Measurements from ENCODE around the gene ADGRA3. TPM values are rescaled to one million over a fixed set of nuclear protein-coding genes. Genes with fewer than 3 reads are reported as not detected.

Gene ADGRA3
- total RNA-seq, 2 experiments from 2014 or later = not detected

DNA sequence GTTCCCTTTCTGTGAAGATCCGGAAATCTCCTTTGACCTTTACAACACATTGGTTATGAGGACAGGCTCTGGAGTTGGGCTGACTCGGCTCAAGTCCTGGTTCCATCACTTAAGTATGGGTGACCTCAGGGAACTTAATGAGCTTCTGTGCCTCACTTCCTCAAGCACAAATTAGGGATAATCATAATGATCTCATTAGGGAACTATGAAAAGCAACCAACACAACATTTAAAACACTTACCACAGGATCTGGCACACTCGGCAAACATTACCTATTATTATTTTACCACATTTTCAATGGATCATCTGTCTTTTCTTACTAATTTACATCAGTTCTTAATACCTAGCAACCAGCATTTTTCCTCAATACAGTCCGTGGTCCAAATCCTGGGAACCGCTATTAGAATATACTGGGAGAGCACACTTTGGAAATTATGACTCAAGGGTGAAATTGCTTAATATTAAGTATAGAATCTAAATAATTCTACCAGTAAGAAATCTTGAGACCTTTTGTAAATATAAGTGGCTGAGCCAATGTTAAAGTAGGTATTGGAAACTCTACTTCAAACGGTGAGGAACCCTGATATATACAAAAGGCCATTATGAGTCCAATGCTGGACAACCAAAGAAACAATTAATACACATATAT is 19.6 kb downstream of the ADGRA3 start:
- H2AFZ ChIP-seq (ENCODE audit: low read length) = no peak overlapping the region
- no peaks in the 10 kb centered on the region for H3K9me3 ChIP-seq (ENCODE audit: low read length)
- H4K20me1 ChIP-seq (ENCODE audit: insufficient read depth, low read length) = no peaks in the 10 kb centered on the region
- TF ChIP-seq, protein P1, sequence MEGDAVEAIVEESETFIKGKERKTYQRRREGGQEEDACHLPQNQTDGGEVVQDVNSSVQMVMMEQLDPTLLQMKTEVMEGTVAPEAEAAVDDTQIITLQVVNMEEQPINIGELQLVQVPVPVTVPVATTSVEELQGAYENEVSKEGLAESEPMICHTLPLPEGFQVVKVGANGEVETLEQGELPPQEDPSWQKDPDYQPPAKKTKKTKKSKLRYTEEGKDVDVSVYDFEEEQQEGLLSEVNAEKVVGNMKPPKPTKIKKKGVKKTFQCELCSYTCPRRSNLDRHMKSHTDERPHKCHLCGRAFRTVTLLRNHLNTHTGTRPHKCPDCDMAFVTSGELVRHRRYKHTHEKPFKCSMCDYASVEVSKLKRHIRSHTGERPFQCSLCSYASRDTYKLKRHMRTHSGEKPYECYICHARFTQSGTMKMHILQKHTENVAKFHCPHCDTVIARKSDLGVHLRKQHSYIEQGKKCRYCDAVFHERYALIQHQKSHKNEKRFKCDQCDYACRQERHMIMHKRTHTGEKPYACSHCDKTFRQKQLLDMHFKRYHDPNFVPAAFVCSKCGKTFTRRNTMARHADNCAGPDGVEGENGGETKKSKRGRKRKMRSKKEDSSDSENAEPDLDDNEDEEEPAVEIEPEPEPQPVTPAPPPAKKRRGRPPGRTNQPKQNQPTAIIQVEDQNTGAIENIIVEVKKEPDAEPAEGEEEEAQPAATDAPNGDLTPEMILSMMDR (conservative IDR thresholded peaks at IDR 0.05; ENCODE audit: low read length) = no peak
- no peak for TF ChIP-seq EZH2phosphoT487 (IDR thresholded peaks at IDR 0.05; ENCODE audit: borderline replicate concordance, low read depth, low read length)
- no peaks in the 10 kb centered on the region for H3K79me2 ChIP-seq (ENCODE audit: insufficient read depth, low read depth, low read length)
- CTCF ChIA-PET (ENCODE audit: unreplicated experiment) = no interaction called here
- H3K4me2 ChIP-seq (ENCODE audit: low read length) = no peak overlapping the region
- H3K27ac ChIP-seq (ENCODE audit: low read depth, low read length, poor library complexity, severe bottlenecking) = no peak overlapping the region
- no TSS peak for BruUV-seq (replicated peaks)
- POLR2A ChIA-PET = no interaction called here
- H3K4me1 ChIP-seq (ENCODE audit: insufficient read depth, low read length, poor library complexity, severe bottlenecking) = no peaks in the 10 kb centered on the region
- no peak for DNase-seq (ENCODE audit: low spot score)
- no peaks in the 10 kb centered on the region for H3K9me2 ChIP-seq (ENCODE audit: insufficient read depth, low read length)
- intact Hi-C loops (cut with micrococcal nuclease; ENCODE audit: unreplicated experiment) = no loop called here
- H3K36me3 ChIP-seq (ENCODE audit: insufficient read depth, low read length) = no peaks in the 10 kb centered on the region
- H3K4me3 ChIP-seq (ENCODE audit: low read depth, low read length, poor library complexity, severe bottlenecking) = no peak overlapping the region

DNA sequence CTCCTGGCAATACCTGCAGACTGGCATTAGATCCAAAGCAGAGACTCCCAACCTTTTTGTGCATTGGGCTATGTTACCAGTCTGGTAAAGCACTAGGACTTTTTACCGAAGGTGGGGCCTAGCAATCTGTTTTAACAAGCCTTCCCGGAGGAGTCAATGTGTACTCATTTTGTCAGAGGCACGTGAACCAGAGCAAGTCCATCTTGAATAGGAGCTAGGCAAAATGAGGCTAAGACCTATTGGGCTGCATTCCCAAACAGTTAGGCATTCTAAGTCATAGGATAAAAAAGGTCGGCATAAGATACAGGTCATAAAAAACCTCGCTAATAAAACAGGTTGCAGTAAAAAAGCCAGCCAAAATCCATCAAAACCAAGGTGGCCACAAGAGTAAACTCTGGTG is 22.3 kb downstream of the ADGRA3 start:
- intact Hi-C loops (cut with micrococcal nuclease; ENCODE audit: unreplicated experiment) = no loop called here
- Histone ChIP-seq H3K36me3 (ENCODE audit: insufficient read depth, low read length) (no peaks in the 10 kb centered on the region), H3K4me1 (ENCODE audit: insufficient read depth, low read length, poor library complexity, severe bottlenecking) (no peaks in the 10 kb centered on the region), H3K79me2 (ENCODE audit: insufficient read depth, low read depth, low read length) (no peaks in the 10 kb centered on the region), H2AFZ (ENCODE audit: low read length) (no peak overlapping the region), H3K27ac (ENCODE audit: low read depth, low read length, poor library complexity, severe bottlenecking) (no peak overlapping the region), H4K20me1 (ENCODE audit: insufficient read depth, low read length) (no peaks in the 10 kb centered on the region), H3K4me3 (ENCODE audit: low read depth, low read length, poor library complexity, severe bottlenecking) (no peak overlapping the region), H3K9me3 (ENCODE audit: low read length) (no peaks in the 10 kb centered on the region), H3K4me2 (ENCODE audit: low read length) (no peak overlapping the region), H3K9me2 (ENCODE audit: insufficient read depth, low read length) (no peaks in the 10 kb centered on the region)
- BruUV-seq (replicated peaks) = no TSS peak
- TF ChIP-seq, protein P1 (conservative IDR thresholded peaks at IDR 0.05; ENCODE audit: low read length) = no peak
- no peak for TF ChIP-seq EZH2phosphoT487 (IDR thresholded peaks at IDR 0.05; ENCODE audit: borderline replicate concordance, low read depth, low read length)
- DNase-seq (ENCODE audit: low spot score) = no peak
- CTCF ChIA-PET (ENCODE audit: unreplicated experiment) = no interaction called here
- POLR2A ChIA-PET = interaction anchor here (0.7 kb wide), 1 partner anchor 597 kb away, joined by 3 read pairs; no protein-coding TSS in a partner anchor

GRCh38 chr4:22492987-22493386 is 22.9 kb downstream of the ADGRA3 start:
- no TSS peak for BruUV-seq (replicated peaks)
- TF ChIP-seq EZH2phosphoT487 (IDR thresholded peaks at IDR 0.05; ENCODE audit: borderline replicate concordance, low read depth, low read length) = no peak
- TF ChIP-seq, protein P1 (conservative IDR thresholded peaks at IDR 0.05; ENCODE audit: low read length) = no peak
- Histone ChIP-seq H3K4me2 (ENCODE audit: low read length) (no peak overlapping the region), H3K4me3 (ENCODE audit: low read depth, low read length, poor library complexity, severe bottlenecking) (no peak overlapping the region), H3K79me2 (ENCODE audit: insufficient read depth, low read depth, low read length) (no peaks in the 10 kb centered on the region), H2AFZ (ENCODE audit: low read length) (no peak overlapping the region), H3K9me3 (ENCODE audit: low read length) (no peaks in the 10 kb centered on the region), H3K36me3 (ENCODE audit: insufficient read depth, low read length) (no peaks in the 10 kb centered on the region), H4K20me1 (ENCODE audit: insufficient read depth, low read length) (no peaks in the 10 kb centered on the region), H3K27ac (ENCODE audit: low read depth, low read length, poor library complexity, severe bottlenecking) (no peak overlapping the region), H3K9me2 (ENCODE audit: insufficient read depth, low read length) (no peaks in the 10 kb centered on the region), H3K4me1 (ENCODE audit: insufficient read depth, low read length, poor library complexity, severe bottlenecking) (no peaks in the 10 kb centered on the region)
- POLR2A ChIA-PET = no interaction called here
- intact Hi-C loops (cut with micrococcal nuclease; ENCODE audit: unreplicated experiment) = no loop called here
- CTCF ChIA-PET (ENCODE audit: unreplicated experiment) = no interaction called here
- no peak for DNase-seq (ENCODE audit: low spot score)

Measured in OCI-LY7 (cell line).